ENCODE measurements around the gene ZMIZ2. TPM values are rescaled to one million over a fixed set of nuclear protein-coding genes. Genes with fewer than 3 reads are reported as not detected.
"Not testable (repeated sequence)": the region's sequence is repeated elsewhere in the genome, so short reads cannot be mapped to it uniquely, and the experiment has no call there.

ZMIZ2 gene, protein sequence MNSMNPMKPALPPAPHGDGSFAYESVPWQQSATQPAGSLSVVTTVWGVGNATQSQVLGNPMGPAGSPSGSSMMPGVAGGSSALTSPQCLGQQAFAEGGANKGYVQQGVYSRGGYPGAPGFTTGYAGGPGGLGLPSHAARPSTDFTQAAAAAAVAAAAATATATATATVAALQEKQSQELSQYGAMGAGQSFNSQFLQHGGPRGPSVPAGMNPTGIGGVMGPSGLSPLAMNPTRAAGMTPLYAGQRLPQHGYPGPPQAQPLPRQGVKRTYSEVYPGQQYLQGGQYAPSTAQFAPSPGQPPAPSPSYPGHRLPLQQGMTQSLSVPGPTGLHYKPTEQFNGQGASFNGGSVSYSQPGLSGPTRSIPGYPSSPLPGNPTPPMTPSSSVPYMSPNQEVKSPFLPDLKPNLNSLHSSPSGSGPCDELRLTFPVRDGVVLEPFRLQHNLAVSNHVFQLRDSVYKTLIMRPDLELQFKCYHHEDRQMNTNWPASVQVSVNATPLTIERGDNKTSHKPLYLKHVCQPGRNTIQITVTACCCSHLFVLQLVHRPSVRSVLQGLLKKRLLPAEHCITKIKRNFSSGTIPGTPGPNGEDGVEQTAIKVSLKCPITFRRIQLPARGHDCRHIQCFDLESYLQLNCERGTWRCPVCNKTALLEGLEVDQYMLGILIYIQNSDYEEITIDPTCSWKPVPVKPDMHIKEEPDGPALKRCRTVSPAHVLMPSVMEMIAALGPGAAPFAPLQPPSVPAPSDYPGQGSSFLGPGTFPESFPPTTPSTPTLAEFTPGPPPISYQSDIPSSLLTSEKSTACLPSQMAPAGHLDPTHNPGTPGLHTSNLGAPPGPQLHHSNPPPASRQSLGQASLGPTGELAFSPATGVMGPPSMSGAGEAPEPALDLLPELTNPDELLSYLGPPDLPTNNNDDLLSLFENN
- total RNA-seq: 100 to 1,000 TPM; 131 to 134 TPM

GRCh38 chr7:44748045-44748947 lies at the start of gene ZMIZ2:
TSS of gene ZMIZ2 (plus strand) at chr7:44748847. CDS start at chr7:44756250, 7,403 bp downstream.
- H3K9me3 Mint-ChIP-seq: no peaks in the 10 kb centered on the region
- ATAC-seq: peak; percentile 93
- ChIA-PET CTCF (no interaction called here), POLR2A (interaction anchor here (0.6 to 3.2 kb wide), 9 partner anchors 8 to 164 kb away, joined by 3 to 13 read pairs (median 4); no protein-coding TSS in a partner anchor)
- peak within 1 kb of the TSS; percentile 83 for H3K4me3 Mint-ChIP-seq
- peaks cover 24% of the 10 kb centered on the region for H3K36me3 Mint-ChIP-seq (ENCODE audit: low read depth)
- intact Hi-C loops (cut with micrococcal nuclease): no loop called here
- H3K27ac Mint-ChIP-seq: peak within 1 kb of the TSS; percentile 81
- H3K4me1 Mint-ChIP-seq (ENCODE audit: low read depth): peaks cover 33% of the 10 kb centered on the region
- DNase-seq: peak; percentile 92
- TF ChIP-seq CTCF (IDR thresholded peaks at IDR 0.05): no peak
- no peaks in the 10 kb centered on the region for H3K27me3 Mint-ChIP-seq

GRCh38 chr7:44699598-44699997 lies 49.0 kb upstream of the ZMIZ2 start:
- not testable (repeated sequence) for ATAC-seq

GRCh38 chr7:44700322-44700721 lies 48.3 kb upstream of the ZMIZ2 start:
- DNase-seq (no peak), ATAC-seq (no peak)
- intact Hi-C loops (cut with micrococcal nuclease): no loop called here
- no peaks in the 10 kb centered on the region for H3K27me3 Mint-ChIP-seq
- H3K4me3 Mint-ChIP-seq: no peak overlapping the region
- no peaks in the 10 kb centered on the region for H3K4me1 Mint-ChIP-seq (ENCODE audit: low read depth)
- peaks cover 4% of the 10 kb centered on the region for H3K9me3 Mint-ChIP-seq
- H3K27ac Mint-ChIP-seq: no peak overlapping the region
- ChIA-PET POLR2A (interaction anchor here (0.5 to 0.6 kb wide), 2 partner anchors 10 to 20 kb away, joined by 3 to 4 read pairs; no protein-coding TSS in a partner anchor), CTCF (interaction anchor here (1.6 kb wide), 1 partner anchor 112 kb away, joined by 6 read pairs; no protein-coding TSS in a partner anchor)
- no peak for TF ChIP-seq CTCF (IDR thresholded peaks at IDR 0.05)
- H3K36me3 Mint-ChIP-seq (ENCODE audit: low read depth): peaks cover 72% of the 10 kb centered on the region

More at GRCh38 chr7:44699598-44699997, 49.0 kb upstream of the ZMIZ2 start:
- DNase-seq; H3K9me3 Mint-ChIP-seq; H3K27me3 Mint-ChIP-seq; H3K27ac Mint-ChIP-seq; intact Hi-C loops (cut with micrococcal nuclease); H3K4me3 Mint-ChIP-seq; H3K4me1 Mint-ChIP-seq (ENCODE audit: low read depth): not testable (repeated sequence)
- ChIA-PET CTCF (interaction anchor here (0.9 kb wide), 1 partner anchor 139 kb away, joined by 3 read pairs; no protein-coding TSS in a partner anchor), POLR2A (interaction anchor here (0.5 kb wide), 1 partner anchor 135 kb away, joined by 3 read pairs; no protein-coding TSS in a partner anchor)
- H3K36me3 Mint-ChIP-seq (ENCODE audit: low read depth): peaks cover 72% of the 10 kb centered on the region

DNA sequence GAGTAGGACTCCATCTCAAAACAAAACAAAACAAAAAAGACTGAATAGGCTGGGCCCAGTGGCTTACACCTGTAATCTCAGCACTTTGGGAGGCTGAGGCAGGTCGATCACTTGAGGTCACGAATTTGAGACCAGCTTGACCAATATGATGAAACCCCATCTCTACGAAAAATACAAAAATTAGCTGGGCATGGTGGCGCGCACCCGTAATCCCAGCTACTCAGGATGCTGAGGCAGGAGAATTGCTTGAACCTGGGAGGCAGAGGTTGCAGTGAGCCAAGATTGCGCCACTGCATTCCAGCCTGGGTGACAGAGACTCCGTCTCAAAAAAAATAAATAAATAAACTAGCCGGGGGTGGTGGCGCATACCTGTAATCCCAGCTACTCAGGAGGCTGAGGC lies 45.3 kb upstream of the ZMIZ2 start:
- DNase-seq; ATAC-seq; POLR2A ChIA-PET; H3K27me3 Mint-ChIP-seq; H3K4me3 Mint-ChIP-seq; H3K27ac Mint-ChIP-seq; H3K9me3 Mint-ChIP-seq; intact Hi-C loops (cut with micrococcal nuclease); H3K4me1 Mint-ChIP-seq (ENCODE audit: low read depth); CTCF ChIA-PET: not testable (repeated sequence)
- peaks cover 55% of the 10 kb centered on the region for H3K36me3 Mint-ChIP-seq (ENCODE audit: low read depth)

DNA sequence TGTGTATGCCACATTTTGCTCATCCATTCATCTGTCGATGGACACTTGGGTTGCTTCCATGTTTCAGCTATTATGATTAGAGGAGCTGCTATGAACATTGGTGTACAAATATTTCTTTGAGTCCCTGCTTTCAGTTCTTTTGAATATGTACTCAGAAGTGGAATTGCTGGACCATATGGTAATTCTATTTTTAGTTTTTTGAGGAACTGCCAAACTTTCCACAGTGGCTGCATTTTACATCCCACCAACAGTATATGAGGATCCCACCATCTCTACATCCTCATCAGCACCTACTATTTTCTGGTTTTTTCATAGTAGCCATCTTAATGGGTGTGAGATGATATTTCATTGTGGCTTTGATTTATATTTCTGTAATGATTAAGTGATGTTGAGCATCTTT lies 44.7 kb upstream of the ZMIZ2 start:
- DNase-seq: no peak
- H3K27ac Mint-ChIP-seq: no peak overlapping the region
- intact Hi-C loops (cut with micrococcal nuclease): no loop called here
- no peaks in the 10 kb centered on the region for H3K27me3 Mint-ChIP-seq
- POLR2A ChIA-PET: no interaction called here
- no peak for TF ChIP-seq CTCF (IDR thresholded peaks at IDR 0.05)
- CTCF ChIA-PET: no interaction called here
- no peak overlapping the region for H3K4me3 Mint-ChIP-seq
- H3K36me3 Mint-ChIP-seq (ENCODE audit: low read depth): peaks cover 52% of the 10 kb centered on the region
- no peaks in the 10 kb centered on the region for H3K4me1 Mint-ChIP-seq (ENCODE audit: low read depth)
- H3K9me3 Mint-ChIP-seq: peaks cover 4% of the 10 kb centered on the region
- ATAC-seq: no peak

All from activated CD8-positive, alpha-beta T cell treated with anti-CD3 and anti-CD28 coated beads for 36 hours (primary cell).